Heart left ventricle (tissue), 16 donors: Measurements from ENCODE around the gene CCBE1. TPM values are rescaled to one million over a fixed set of nuclear protein-coding genes. Genes with fewer than 3 reads are reported as not detected.

Experiments
- ATAC-seq, 4 donors: fragments of 200-7000 bp; cut with Tn5 transposase; one replicate each; pipeline ENCODE4 v1.9.1; 2020 to 2022; ENCODE audit warnings: moderate library complexity in 4 of 4, mild to moderate bottlenecking in 3 of 4, moderate number of reproducible peaks in 1 of 4
- DNase-seq, 5 donors: peaks; one replicate each; pipeline ENCODE4 v3.0.0-alpha.2; 2020
- H3K27ac ChIP-seq, 12 donors: fragments of 200-600 bp; sonication (generic) in 4 of 12; one replicate each; pipeline versions ENCODE4 v1.5.0 to v1.8.0; 2016 to 2022; ENCODE audit warnings: mild to moderate bottlenecking in 2 of 12
- H3K27me3 ChIP-seq, 9 donors: fragments of 200-600 bp; sonication (generic) in 2 of 9; one replicate each; pipeline versions ENCODE4 v1.5.1 to v1.8.0; 2016 to 2022; ENCODE audit warnings: mild to moderate bottlenecking in 3 of 9
- H3K36me3 ChIP-seq, 9 donors: fragments of 200-600 bp; sonication (generic) in 2 of 9; one replicate each; pipeline versions ENCODE4 v1.5.0 to v1.8.0; 2018 to 2022; ENCODE audit warnings: mild to moderate bottlenecking in 2 of 9
- H3K4me1 ChIP-seq, 12 donors: fragments of 200-600 bp; sonication (generic) in 4 of 12; one replicate each; pipeline versions ENCODE4 v1.5.0 to v1.8.0; 2016 to 2022; ENCODE audit warnings: mild to moderate bottlenecking in 3 of 12
- H3K4me3 ChIP-seq, 12 donors: fragments of 200-600 bp; sonication (generic) in 4 of 12; one replicate each; pipeline versions ENCODE4 v1.5.0 to v1.8.0; 2017 to 2022; ENCODE audit warnings: mild to moderate bottlenecking in 9 of 12, moderate library complexity in 4 of 12
- H3K9me3 ChIP-seq, 12 donors: fragments of 200-600 bp; sonication (generic) in 4 of 12; one replicate each; pipeline versions ENCODE4 v1.5.0 to v1.8.0; 2016 to 2022; ENCODE audit warnings: mild to moderate bottlenecking in 1 of 12
- POLR2A ChIP-seq, 2 donors: fragments of 450-650 bp; IDR thresholded peaks; one replicate each; pipeline ENCODE4 v1.6.1; 2017; ENCODE audit warnings: antibody characterized with exemption in 2 of 2, mild to moderate bottlenecking in 2 of 2, moderate library complexity in 2 of 2
- WGBS, 4 donors: extraction: QIAGEN DNeasy Blood & Tissue Kit in 2 of 4; methylation state at CpG; one replicate each; pipeline versions ENCODE4 v1.1.5 to v1.1.7; 2013 to 2018; 5-methylcytosine and 5-hydroxymethylcytosine counted together
- intact Hi-C, 10 donors: fragments of 100-400 bp; cut with DNase I; formaldehyde crosslinking; loops; one replicate each; pipeline versions ENCODE4 v1.11.1 to v1.14.2; 2022
- polyA plus RNA-seq, 2 donors: library from polyadenylated mRNA; stranded (reverse); fragments of 200-250 nt; gene quantifications; one replicate each; pipeline ENCODE4 v1.2.3, GENCODE V29; 2013
- total RNA-seq, 9 donors: library from RNA; depleted of rRNA in 2 of 9; stranded (reverse); fragments of >200 nt in 2 of 9; fragmentation: NEBNext Ultra II Directional in 3 of 9; extraction: Animal tissue kit (Norgen Biotek cat#: 25700) in 3 of 9; gene quantifications; one replicate each; pipeline versions ENCODE4 v1.1.0 to v1.2.4, GENCODE V29; 2016 to 2023
- TF ChIP-seq, protein P1 (sequence below), 12 donors: fragments of 200-600 bp; sonication (generic) in 4 of 12; IDR thresholded peaks; one replicate each; pipeline versions ENCODE4 v1.5.0 to v1.8.0; 2018 to 2022; ENCODE audit warnings: antibody characterized with exemption in 12 of 12, mild to moderate bottlenecking in 5 of 12
- donor health status: ischemic (EF 13 %, LVEDD 7.1; RV severe dilation, severe dysfunction).
- donor health status: healthy with polysubstance abuse.
- donor health status: DM: no; HTN: yes; CAD: no.
- donor health status: DM: no; HTN: no; CAD: no.
- donor health status: ischemic (EF 25% LVEDD 6.9; RV normal size, moderate dysfunction).
- donor health status: ischemic (EF 25% LVEDD 5.7; RV mildly dilated, moderate dysfunction).
- donor health status: healthy.
- donor health status: DM: yes; HTN: yes; CAD: no.
- donor health status: ischemic (EF 35%, LVEDD 5.7; RV mildly dilated, moderate dysfunction).
- donor health status: nonischemic (EF 11% LVEDD 7.7; RV severe dilation, severe dysfunction).
- donor health status: DM: yes; HTN: yes; CAD: no.
- donor health status: PGD.
- donor health status: ischemic (EF 29% LVEDD 5.4; RV normal size, mild dysfunction).
- donor health status: nonischemic (EF 23%, LVEDD 6.1; RV moderate dilation, normal function).

CCBE1 gene
- total and polyA plus RNA-seq, 11 donors = 0.15 to 6.3 (median 0.74) TPM

DNA sequence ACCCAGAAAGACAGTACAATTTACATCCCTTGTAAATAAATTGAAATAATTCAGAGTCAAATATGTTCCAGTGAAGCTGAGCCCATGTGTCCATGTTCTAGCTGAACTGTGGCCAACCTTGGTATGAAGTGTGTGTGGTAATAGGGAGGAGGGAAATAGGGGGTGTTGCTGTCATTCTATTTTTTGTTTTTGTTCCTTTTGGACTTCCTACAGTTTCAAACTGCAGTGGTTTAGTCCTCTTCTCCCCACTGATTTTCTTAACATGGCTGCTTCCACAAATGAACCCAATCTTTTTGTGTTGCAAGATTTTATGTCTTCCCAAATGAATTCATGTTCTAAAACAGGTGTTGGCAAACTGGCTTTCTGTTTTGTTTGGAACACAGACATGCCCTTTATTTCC is 156.9 kb downstream of the CCBE1 start:
- no peak for ATAC-seq
- intact Hi-C loops = loop anchor here in 1 of 10 donors (10.0 kb wide), 1 partner anchor 76 kb away; no protein-coding TSS in a partner anchor
- no peaks in the 10 kb centered on the region for H3K9me3 ChIP-seq
- H3K36me3 ChIP-seq = no peaks in the 10 kb centered on the region
- DNase-seq = no peak
- TF ChIP-seq, protein P1, sequence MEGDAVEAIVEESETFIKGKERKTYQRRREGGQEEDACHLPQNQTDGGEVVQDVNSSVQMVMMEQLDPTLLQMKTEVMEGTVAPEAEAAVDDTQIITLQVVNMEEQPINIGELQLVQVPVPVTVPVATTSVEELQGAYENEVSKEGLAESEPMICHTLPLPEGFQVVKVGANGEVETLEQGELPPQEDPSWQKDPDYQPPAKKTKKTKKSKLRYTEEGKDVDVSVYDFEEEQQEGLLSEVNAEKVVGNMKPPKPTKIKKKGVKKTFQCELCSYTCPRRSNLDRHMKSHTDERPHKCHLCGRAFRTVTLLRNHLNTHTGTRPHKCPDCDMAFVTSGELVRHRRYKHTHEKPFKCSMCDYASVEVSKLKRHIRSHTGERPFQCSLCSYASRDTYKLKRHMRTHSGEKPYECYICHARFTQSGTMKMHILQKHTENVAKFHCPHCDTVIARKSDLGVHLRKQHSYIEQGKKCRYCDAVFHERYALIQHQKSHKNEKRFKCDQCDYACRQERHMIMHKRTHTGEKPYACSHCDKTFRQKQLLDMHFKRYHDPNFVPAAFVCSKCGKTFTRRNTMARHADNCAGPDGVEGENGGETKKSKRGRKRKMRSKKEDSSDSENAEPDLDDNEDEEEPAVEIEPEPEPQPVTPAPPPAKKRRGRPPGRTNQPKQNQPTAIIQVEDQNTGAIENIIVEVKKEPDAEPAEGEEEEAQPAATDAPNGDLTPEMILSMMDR (IDR thresholded peaks at IDR 0.05) = no peak
- no peak for TF ChIP-seq POLR2A (IDR thresholded peaks at IDR 0.05)
- H3K27ac ChIP-seq = no peak overlapping the region
- no peaks in the 10 kb centered on the region for H3K4me1 ChIP-seq
- H3K4me3 ChIP-seq = no peak overlapping the region
- H3K27me3 ChIP-seq = no peaks in the 10 kb centered on the region

DNA sequence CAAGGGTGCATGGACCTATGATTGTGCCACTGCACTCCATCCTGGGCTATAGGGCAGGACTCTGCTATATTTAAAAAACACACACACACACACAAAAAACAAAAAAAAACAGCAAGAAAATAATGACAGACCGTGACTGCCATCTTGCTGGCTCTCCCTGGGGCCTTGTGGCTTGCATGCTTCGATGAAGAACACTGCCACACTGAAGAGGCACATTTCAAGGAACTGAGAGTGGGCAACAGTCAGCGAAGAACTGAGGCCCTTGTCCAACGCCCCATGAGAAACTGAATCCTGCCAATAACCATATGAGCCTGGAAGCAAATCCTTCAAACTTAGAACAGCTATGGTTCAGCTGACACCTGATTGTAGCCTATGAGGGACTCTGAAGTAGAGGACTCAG is 158.1 kb downstream of the CCBE1 start:
- DNase-seq (no peak), ATAC-seq (no peak)
- Histone ChIP-seq H3K4me1 (no peaks in the 10 kb centered on the region), H3K27me3 (peaks cover 0 to 7% (median 0%) of the 10 kb centered on the region in 9 donors), H3K36me3 (no peaks in the 10 kb centered on the region), H3K4me3 (no peak overlapping the region), H3K9me3 (no peaks in the 10 kb centered on the region), H3K27ac (no peak overlapping the region)
- intact Hi-C loops = no loop called here
- TF ChIP-seq POLR2A (IDR thresholded peaks at IDR 0.05) = no peak
- TF ChIP-seq, protein P1 (IDR thresholded peaks at IDR 0.05) = no peak
- WGBS, 4 donors = 84 to 95% (median 91%) methylated on average over 4 of the region's 4 CpGs

DNA sequence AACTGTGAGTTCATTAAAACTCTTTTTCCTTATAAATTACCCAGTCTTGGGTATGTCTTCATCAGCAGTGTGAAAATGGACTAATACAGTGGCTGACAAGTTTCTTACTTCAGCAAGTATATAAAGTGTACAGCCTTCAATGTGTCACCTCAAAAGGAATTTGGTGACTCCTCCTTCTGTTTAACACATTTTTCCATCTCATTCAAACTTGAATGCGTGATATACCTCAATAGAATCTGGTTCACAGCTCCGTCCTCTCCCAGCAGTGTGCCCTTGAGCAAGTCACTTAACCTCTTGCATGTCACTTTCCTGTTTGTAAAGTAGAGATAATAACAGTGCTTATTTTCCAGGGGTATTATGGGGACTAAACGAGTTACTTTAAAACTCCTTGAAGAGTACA is 159.6 kb downstream of the CCBE1 start:
- Histone ChIP-seq H3K27me3 (peaks cover 0 to 7% (median 0%) of the 10 kb centered on the region in 9 donors), H3K9me3 (no peaks in the 10 kb centered on the region), H3K36me3 (no peaks in the 10 kb centered on the region), H3K4me3 (no peak overlapping the region), H3K4me1 (no peaks in the 10 kb centered on the region), H3K27ac (no peak overlapping the region)
- 74 to 86% (median 82%) methylated on average over 3 of the region's 3 CpGs for WGBS, 4 donors
- DNase-seq (no peak), ATAC-seq (no peak)
- intact Hi-C loops = no loop called here
- TF ChIP-seq POLR2A (IDR thresholded peaks at IDR 0.05) = no peak
- TF ChIP-seq, protein P1 (IDR thresholded peaks at IDR 0.05) = no peak

DNA sequence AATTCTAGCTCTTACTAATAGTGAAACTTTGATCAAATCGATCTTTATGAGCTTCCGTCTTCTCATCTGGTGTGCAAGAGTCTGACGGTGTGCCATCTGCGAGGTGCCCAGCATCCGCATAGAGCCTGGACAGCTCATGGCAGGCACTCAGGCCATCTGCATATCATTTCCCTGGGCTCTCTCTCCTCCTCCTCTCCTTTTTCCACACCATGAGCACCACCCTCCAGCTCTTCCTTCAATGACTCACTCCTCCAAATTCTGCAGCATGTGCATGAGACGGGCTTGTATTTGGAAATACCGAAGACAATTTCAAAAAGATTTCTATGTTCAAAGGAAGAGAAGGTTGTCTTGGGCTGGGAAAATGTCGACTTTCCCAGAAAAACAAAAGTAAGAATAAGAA is 161.1 kb downstream of the CCBE1 start:
- ATAC-seq = no peak
- Histone ChIP-seq H3K27ac (no peak overlapping the region), H3K9me3 (no peaks in the 10 kb centered on the region), H3K36me3 (no peaks in the 10 kb centered on the region), H3K27me3 (peaks cover 0 to 7% (median 0%) of the 10 kb centered on the region in 9 donors), H3K4me1 (no peaks in the 10 kb centered on the region), H3K4me3 (no peak overlapping the region)
- no peak for TF ChIP-seq POLR2A (IDR thresholded peaks at IDR 0.05)
- TF ChIP-seq, protein P1 (IDR thresholded peaks at IDR 0.05) = no peak
- 89 to 92% (median 91%) methylated on average over 8 of the region's 8 CpGs for WGBS, 4 donors
- intact Hi-C loops = no loop called here
- DNase-seq = no peak
